Islet of Langerhans (tissue), 1 donor: ENCODE results near the gene NDUFS2.
A peak's percentile ranks its signal among the peaks of the same experiment; 100 is the strongest.
"Not testable (repeated sequence)": the region's sequence is repeated elsewhere in the genome, so short reads cannot be mapped to it uniquely, and the experiment has no call there.

Experiments
- FAIRE-seq: peaks from one replicate; lab custom pipeline; 2011; peaks lifted over from hg19 to GRCh38; lab: Jason Lieb, UNC

Gene NDUFS2

DNA sequence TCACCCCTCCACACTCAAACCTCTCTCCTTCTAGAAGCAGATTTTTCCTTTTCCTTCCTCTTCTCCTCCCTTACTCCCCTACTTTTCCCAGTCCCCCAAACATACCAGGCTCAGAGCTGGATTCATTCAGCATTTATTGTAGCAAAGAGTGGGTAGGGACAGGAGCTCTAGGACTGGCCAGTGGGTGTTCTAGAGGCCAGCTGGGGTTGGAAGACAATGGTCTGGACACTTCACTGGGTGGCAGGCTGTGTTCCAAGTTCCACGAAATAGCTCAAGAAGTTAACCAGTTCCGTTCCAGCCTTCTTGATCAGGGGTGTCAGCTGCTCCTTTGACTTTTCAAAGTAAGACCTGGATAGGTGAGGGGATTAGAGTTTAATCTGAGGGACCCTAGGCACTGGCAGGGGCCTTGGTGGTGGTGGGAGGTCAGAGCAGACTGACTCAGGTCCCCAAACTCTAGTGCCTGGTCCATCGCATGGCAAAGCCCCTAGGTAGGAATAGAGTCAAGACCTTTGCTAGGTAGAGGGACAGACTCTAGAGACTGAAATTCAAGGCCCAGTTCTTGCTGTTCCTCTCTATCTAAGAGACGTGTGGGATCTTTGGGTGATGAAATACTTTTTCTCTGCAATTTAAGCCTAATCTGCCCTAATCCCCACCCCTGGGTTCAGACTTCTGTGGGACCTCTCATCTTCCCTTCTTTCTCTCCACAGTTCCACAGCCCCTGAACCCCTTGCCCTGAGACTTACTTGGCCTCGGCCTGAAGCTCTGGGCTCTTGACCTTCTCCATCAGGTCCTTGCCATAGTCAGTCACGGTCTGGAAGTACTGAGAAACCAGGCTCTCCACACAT is 20.2 kb downstream of the NDUFS2 start:
- FAIRE-seq = no peak

DNA sequence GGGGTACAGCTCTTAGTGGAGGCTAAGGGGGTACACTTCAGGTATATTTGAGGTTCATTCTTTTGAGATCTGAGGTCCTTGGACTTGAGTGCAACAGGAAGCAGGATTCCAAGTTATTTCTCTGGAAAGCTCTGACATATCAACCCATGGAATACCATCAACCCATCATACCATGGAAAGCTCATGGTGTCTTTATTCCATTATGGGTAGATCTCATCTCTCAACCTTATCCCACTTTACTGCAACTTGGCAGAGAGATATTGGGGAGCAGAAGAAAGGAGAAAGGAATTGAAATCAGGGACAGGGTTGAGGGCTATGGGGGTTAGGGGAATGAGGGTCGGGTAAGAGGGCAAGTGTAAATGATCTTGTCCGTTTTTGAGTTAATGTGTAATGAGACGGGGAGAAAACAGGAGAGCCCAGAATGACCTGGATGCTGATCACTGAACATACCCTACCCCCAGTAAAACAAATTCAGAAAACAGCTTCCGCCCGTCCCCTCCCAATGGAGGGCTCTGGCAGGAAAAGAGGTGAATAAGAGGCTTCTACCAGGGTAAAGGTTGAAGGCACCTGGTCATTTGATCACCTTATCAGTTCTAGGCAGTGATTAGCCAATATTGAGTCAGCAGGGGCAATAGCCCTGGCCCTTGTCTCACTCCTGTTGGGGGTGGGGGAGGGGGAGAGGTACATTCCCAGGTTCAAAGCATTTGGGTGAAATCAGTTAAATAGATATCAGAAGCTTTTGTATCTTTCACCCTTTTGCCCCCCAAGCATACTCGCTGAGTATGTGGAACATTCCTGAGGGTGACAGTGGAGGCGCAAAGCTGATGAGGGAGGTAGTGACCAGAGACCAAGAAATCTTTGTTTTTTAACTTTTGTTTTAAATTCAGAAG is 21.9 kb downstream of the NDUFS2 start:
- FAIRE-seq = no peak

DNA sequence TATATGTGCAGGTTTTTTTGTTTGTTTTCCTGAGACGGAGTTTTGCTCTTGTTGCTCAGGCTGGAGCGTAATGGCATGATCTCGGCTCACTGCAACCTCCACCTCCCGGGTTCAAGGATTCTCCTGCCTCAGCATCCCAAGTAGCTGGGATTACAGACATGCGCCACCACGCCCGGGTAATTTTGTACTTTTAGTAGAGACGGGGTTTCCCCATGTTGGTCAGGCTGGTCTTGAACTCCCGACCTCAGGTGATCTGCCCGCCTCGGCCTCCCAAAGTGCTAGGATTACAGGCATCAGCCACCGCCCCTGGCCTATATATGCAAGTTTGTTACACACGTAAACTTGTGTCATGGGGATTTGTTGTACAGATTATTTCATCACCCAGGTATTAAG is 22.5 kb downstream of the NDUFS2 start:
- FAIRE-seq = not testable (repeated sequence)

DNA sequence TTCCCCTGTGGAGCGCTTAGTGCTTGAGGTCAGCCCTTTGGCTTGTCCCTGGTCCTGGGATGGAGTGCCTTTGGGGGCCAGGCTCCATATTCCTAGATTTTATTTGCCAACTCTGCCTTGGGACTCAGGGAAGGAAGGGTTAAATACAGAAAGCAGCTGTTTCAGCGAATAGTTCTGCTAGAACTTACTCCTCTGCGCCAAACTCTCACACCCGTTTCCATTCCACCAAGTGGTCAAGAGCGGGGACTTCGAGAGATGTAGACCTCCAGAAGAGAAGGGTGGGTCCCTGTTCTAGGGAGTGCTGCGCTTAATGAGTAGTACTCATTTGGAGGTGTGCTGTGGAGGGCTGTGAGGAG is 23.0 kb downstream of the NDUFS2 start:
- no peak for FAIRE-seq

DNA sequence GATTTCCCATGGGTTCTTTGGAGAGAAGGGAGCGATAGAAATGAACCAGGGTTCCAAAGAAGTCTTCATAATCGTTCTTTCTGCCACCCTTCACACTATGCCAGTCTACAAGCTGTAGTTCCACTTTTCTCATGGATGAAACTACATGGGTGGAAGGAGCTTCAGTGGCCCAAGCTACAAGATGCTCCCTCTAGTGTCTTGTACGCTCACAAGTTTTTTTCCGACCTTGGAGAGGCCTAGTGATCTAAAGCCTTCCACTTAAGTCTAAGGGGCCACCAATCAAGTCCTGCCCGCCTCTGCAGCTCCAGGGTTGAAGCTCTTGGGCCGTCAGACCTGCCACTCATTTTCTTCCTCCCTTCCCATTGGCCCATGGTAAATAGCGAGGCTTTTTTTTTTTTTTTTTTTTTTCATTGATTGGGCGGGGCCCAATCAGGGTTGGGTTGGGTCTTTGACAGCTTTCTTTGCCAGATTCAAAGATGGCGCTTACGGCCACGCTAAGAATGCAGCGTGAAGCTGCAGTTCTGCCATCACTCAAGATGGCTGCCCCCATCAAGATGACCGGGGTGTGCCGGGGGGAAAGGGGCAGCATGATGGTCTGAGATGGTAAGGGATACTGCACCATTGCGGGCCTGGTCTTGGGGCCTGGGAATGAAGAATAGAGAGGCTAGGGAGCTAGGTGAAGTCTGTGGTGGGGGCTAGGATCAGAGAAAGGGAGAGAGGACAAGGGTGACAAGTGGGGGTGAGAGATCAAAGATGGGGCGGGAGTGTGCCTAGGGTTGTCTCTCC is 23.6 kb downstream of the NDUFS2 start, which contains the start of gene TOMM40L:
TSS of gene TOMM40L (plus strand) at position 527 of the 786 bp plus-strand sequence. CDS start 430 bp downstream, outside the sequence.
- peak; percentile 36 for FAIRE-seq

DNA sequence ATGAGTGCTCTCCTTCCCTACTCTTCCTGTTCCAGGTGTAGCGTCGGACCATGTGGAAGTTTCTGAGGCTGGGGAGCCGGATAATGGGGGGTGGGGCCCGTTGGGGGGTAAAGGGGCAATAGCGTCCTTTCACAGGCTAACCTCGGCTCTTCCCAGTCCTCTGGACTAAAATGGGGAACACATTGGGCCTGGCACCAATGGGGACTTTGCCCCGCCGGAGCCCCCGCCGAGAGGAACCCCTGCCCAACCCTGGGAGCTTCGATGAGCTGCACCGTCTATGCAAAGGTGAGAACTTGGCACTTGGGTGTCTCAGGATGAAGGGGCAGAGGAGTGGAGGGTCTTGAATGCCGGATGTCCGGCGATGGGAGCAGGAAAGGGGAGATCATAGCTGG is 24.1 kb downstream of the NDUFS2 start:
- FAIRE-seq = no peak

DNA sequence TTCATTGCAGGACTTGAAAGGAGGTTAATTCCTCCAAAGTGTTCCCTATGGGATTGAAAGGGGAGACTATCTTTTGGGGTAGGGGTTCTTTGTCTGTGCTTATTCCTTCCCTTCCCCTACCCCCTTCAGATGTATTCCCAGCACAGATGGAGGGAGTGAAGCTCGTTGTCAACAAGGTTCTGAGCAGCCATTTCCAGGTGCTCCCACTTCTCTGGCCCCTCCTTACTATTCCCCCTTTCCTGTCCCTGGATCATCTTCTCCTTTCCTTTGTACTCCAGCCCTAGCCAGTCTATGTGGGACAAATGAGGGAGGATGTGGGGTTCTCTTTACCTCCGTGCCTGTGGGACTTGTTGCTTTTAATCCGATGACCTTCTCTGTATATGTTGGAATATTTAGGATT is 24.6 kb downstream of the NDUFS2 start:
- FAIRE-seq = no peak

DNA sequence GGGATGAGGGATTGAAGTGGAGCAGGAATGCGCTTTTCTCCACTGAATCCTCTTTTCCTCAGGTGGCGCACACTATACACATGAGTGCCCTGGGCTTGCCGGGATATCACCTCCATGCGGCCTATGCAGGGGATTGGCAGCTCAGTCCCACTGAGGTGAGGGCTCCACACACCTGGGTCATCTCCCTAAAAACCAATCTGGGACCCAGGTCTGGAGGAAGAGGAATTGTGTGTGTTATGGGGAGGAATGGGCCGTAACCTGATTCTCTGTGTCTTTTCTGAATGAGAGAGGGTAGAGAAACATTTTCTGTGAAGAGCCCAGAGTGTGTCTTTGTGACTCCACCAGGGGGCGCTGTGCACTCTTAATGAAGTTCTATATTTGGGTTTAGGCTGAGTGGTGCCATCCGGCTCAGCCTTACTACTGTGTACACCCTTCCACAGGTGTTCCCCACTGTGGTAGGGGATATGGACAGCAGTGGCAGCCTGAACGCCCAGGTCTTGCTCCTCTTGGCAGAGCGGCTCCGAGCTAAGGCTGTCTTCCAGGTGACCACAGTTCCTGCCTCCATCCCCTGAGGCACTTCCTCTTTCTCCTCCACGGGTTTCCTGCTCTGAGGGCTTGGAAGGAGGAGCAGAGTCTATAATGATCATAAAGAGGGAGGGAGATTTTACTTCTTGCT is 25.2 kb downstream of the NDUFS2 start:
- no peak for FAIRE-seq

DNA sequence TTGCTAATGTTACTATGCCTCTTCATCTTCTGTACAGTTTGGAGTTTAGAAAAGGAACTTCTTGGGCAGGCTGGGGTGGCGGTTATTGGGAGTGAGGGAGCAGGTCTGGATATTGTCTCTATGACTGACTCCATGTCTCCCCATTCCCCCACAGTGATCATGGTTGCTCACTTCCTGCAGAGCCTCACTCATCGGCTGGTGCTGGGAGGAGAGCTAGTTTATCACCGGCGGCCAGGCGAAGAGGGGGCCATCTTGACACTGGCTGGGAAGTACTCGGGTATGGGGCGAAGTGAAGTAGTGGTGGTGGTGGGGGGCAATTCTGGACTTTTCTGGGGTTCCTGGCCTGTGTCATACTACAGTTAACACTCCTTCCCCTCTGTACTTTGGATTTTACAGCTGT is 25.9 kb downstream of the NDUFS2 start:
- no peak for FAIRE-seq

DNA sequence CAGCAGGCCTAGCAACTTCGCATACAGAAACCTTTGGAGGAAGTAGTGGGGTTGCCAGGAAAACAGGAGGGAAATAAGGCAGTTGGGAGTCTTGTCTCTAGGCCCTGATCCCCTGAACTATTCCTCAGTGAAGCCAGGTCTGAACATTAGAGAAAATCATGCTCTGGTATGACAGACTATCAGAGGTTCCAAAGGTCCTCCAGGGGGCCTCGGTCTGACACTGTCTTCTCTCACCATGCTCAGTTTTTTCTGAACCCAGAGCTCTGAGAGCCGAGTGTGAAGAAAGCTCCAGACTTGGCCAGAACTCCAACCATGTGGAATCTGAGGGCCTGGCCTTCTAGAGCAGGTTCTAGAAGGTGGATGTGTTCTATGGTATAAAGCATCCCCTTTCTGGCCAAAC is 27.7 kb downstream of the NDUFS2 start:
- no peak for FAIRE-seq

DNA sequence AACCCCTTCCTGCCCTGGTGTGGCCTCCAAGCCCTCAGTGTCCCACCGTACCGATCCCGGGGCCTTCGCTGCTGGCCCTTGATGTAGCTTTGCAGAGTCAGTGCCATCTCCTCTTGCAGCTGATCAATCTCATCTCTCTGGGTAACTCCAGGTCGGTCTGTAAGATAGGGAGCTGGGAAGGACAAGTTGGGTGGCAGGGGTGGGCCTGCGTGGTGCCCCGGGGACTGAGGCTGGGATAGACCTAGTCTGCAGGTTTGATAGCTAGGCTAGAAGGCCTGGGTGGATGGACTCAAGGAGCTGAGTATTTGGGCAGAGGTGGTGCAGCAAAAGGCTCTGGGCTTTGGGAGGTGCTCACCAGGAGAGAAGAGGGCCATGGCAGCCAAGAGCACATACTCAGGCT is 28.6 kb downstream of the NDUFS2 start:
- FAIRE-seq = no peak

DNA sequence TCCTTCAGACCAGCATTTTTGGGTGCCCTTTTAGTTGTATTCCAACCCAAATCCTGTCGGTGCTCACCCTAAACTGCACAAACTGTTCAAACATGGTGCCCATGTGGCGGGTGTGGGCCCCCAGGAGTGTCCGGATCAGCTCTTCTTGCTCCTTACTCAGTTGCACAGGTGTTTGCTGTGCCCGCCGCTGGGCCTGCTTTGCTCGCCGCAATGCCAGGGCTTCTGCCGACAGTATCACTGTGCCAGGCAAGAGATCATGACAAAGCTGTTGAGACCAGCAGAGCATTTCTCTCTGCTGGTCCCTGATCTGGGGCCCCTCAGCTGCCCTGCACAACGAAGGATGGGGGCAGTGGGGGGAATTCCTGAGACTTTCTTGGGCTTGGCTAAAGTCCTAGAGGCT is 30.9 kb downstream of the NDUFS2 start:
- no peak for FAIRE-seq

DNA sequence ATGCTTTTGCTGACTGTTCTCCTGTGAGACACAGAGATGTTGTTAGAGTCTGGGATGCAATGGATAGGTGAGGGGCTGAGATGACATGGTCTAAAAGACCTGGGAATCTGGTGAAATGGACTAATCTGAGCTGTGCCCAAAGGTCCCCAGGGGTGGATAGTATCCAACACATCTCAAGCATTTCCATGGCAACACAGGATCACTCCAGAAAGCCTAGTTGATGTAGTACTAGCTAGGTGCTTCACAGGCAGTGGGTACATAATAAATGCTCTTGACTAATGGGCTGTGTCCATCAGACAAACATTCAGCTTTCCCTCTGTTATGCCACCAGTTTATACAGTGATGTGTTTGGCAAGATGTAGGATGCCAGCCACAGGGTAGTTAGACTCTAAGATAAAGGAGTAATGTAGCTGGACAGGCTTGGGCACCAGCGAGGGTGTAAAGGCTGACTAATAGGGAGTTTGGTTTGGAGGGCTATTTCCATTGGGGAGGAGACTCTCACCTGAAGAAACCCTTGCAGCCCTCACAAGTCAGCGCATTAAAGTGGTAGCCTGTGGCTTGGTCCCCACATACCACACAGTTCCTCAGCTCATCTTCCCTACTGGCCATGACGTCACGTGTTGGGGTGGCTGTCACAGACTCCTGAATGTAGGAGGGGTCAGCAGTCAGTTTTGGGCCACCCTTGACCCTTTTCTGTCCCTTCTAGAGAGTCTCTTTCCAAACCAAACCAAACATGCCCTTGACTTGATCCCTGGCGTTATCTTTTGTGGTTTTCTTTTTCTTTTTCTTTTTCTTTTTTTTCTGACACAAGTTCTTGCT is 34.0 kb downstream of the NDUFS2 start:
- FAIRE-seq = no peak

DNA sequence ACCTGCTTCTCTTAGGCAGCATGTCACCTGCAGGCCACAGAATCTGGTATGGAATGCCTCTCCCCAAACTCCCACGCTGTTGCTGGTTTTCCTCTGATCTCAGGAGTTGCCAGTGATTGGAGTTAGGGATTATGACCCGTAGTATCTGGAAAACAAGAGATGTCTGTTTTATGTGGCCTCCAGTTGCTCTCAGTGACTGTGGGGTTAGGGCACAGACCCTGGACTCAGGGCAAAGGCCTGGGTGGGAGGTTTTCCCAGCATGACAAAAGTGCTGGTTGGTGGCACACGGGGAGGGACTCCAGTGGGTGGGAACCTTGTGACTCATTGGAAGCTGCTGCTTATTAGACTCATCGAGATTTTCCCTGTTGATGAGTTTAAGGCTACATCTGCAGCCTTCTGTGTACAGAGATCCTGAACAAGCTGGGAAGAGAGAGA is 35.9 kb downstream of the NDUFS2 start, which contains the start of gene NR1I3:
TSS of gene NR1I3 (minus strand) at position 165 of the 435 bp plus-strand sequence. CDS start 1,638 bp downstream, outside the sequence.
- FAIRE-seq = no peak

DNA sequence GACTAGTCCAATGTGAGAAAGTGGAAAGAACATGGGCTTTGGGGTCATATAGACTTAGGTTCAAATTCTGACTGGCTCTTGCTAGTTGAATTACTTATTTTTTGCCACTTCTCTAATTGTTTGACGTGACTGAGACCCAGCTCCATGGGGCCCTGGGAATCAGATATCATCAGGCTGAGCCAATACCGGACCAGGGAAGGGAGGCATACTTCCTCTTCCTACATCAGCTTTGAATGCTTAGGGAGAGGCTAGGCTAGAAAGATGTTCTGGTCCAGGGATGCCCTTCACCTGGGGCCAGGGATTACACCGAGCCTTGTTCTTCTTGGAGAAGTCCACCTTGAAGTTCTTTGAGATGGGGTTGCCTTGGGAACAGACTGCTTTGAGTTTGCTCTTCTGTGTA is 39.5 kb downstream of the NDUFS2 start:
- no peak for FAIRE-seq

DNA sequence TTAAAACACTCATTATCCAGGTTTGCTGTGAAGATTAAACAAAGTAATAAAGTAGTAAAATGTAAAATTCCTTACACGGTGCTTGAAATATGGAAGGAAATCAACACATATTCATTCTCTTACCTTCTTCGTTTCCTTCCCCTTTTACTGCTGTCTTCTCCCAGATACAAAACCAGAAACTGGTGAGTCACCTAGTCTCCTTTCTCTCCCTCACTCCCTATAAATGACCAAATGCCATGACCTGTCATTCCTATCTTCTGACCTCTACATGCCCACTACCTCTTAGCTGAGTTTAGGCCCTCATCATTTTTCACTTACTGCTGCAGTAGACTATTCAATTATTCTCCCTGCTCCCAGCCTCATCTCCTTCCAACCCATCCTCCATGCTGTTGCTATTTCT is 40.1 kb downstream of the NDUFS2 start:
- no peak for FAIRE-seq

DNA sequence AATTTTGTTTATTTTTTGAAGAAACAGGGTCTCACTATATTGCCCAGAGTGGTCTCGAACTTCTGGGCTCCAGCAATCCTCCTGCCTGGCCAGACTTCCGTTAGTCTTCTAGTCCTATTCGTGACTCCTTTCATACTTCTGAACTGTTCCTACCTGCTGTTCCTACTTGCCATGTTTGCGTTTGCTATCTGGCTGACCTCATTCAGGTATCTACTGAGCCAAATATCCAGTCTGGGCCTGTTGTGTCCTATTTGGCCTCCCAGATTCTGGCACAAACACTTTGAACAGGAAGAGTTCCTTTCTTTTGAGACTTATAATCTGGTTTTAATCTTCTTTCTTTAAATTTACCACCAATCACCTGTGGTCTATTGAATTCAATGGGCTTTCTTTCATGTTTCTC is 42.7 kb downstream of the NDUFS2 start:
- FAIRE-seq = no peak

DNA sequence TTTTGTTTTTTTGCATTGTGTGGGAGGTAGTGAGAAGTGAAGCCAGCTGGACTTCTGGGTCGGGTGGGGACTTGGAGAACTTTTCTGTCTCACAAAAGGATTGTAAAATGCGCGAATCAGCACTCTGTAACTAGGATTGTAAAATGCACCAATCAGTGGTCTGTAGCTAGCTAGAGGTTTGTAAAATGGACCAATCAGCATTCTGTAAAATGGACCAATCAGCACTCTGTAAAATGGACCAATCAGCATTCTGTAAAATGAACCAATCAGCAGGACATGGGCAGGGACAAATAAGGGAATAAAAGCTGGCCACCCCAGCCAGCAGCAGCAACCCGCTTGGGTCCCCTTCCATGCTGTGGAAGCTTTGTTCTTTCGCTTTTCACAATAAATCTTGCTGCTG is 47.9 kb downstream of the NDUFS2 start:
- FAIRE-seq = not testable (repeated sequence)

DNA sequence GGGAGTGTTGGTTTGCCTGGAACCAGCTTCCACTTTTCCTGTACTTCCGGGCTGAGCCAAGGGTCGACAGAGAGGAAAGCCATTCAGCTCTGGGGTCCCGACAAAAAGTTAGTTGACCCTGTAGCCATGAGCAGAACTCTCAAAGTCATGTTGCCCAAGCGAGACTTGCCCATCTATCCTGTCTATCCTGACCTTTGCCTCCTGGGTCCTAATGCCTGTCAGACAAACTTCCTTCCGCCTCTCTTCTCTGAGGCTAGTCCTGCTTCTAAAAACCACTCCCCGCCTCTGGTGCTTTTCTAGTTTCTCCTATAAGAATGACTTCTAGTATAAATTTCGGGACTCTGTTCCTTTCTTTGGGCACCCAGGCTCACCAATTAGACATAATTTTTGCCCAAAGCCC is 48.7 kb downstream of the NDUFS2 start:
- no peak for FAIRE-seq

DNA sequence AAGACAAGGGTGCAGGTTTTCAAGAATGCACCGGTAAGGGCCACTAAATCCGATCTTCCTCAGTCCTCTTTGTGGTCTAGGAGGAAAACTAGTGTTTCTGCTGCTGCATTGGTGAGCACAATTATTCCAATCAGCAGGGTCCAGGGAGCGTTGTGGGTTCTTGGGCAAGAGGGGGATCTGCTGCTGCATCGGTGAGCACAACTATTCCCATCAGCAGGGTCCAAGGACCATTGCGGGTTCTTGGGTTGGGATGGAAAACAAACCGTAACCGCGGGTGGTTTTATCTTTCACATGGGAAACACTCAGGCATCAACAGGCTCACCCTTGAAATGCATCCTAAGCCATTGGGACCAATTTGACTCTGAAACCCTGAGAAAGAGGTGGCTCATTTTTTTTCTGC is 49.4 kb downstream of the NDUFS2 start:
- FAIRE-seq = no peak

DNA sequence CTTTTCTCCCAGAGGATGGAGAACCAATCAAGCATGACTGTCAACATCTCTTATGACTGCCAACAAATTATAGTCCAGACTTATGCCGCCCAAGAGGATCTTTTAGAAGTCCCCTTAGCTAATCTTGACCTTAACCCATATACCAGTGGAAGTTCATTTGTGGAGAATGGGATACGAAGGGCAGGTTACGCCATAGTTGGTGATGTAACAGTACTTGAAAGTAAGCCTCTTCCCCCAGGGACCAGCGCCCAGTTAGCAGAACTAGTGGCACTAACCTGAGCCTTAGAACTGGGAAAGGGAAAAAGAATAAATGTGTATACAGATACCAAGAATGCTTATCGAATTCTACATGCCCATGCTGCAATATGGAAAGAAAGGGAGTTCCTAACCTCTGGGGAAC is 53.1 kb downstream of the NDUFS2 start:
- not testable (repeated sequence) for FAIRE-seq
